Colonic mucosa (tissue), 4 donors: Measurements from ENCODE around the gene MTA1. TPM values are rescaled to one million over a fixed set of nuclear protein-coding genes. Genes with fewer than 3 reads are reported as not detected.
A peak's percentile ranks its signal among the peaks of the same experiment; 100 is the strongest.

Experiments used
- DNase-seq: peaks from one replicate; pipeline ENCODE4 v3.0.0-alpha.2; 2020
- H3K27ac ChIP-seq: fragments of 200-600 bp; one replicate; pipeline ENCODE4 v1.8.0; 2021
- H3K27me3 ChIP-seq: fragments of 200-600 bp; one replicate; pipeline ENCODE4 v1.8.0; 2021
- H3K36me3 ChIP-seq: fragments of 200-600 bp; one replicate; pipeline ENCODE4 v1.8.0; 2021
- H3K4me1 ChIP-seq: fragments of 200-600 bp; one replicate; pipeline ENCODE4 v1.8.0; 2021; ENCODE audit warnings: mild to moderate bottlenecking
- H3K4me3 ChIP-seq: fragments of 200-600 bp; one replicate; pipeline ENCODE4 v1.8.0; 2021
- H3K9ac ChIP-seq, 2 donors: one replicate each; pipeline ENCODE4 v1.7.0; 2013; ENCODE audit warnings: control low read depth in 2 of 2, low read depth in 2 of 2, low read length in 2 of 2
- H3K9me3 ChIP-seq: fragments of 200-600 bp; one replicate; pipeline ENCODE4 v1.8.0; 2021
- intact Hi-C: fragments of 100-400 bp; cut with DNase I; formaldehyde crosslinking; loops from one replicate; pipeline ENCODE4 v1.14.1; 2022
- total RNA-seq, 2 donors: library from RNA; stranded (reverse); fragmentation: NEBNext Ultra II Directional in 1 of 2; extraction: Animal tissue kit (Norgen Biotek cat#: 25700) in 1 of 2; gene quantifications; one replicate each; pipeline ENCODE4 v1.2.1, GENCODE V29; 2021
- TF ChIP-seq, protein P1 (sequence below): fragments of 200-600 bp; IDR thresholded peaks from one replicate; pipeline ENCODE4 v1.8.0; 2022; ENCODE audit warnings: antibody characterized with exemption, mild to moderate bottlenecking
- donor health status: healthy.
- donor health status: DM: no; HTN: no; CAD: no.
- donor health status: DM: no; HTN: no; CAD: no.

The MTA1 gene
- total RNA-seq, 2 donors from 2014 or later, result 47.0 to 90.2 TPM

- Histone ChIP-seq H3K36me3 (no peaks in the 10 kb centered on the region), H3K27ac (no peak overlapping the region), H3K27me3 (no peaks in the 10 kb centered on the region), H3K9me3 (no peaks in the 10 kb centered on the region), H3K4me1 (no peaks in the 10 kb centered on the region), H3K9ac (no peak overlapping the region), H3K4me3 (no peak overlapping the region)
- intact Hi-C loops, result no loop called here
- no peak for DNase-seq
- TF ChIP-seq, protein P1, sequence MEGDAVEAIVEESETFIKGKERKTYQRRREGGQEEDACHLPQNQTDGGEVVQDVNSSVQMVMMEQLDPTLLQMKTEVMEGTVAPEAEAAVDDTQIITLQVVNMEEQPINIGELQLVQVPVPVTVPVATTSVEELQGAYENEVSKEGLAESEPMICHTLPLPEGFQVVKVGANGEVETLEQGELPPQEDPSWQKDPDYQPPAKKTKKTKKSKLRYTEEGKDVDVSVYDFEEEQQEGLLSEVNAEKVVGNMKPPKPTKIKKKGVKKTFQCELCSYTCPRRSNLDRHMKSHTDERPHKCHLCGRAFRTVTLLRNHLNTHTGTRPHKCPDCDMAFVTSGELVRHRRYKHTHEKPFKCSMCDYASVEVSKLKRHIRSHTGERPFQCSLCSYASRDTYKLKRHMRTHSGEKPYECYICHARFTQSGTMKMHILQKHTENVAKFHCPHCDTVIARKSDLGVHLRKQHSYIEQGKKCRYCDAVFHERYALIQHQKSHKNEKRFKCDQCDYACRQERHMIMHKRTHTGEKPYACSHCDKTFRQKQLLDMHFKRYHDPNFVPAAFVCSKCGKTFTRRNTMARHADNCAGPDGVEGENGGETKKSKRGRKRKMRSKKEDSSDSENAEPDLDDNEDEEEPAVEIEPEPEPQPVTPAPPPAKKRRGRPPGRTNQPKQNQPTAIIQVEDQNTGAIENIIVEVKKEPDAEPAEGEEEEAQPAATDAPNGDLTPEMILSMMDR, result no peak
Measured at GRCh38 chr14:105393151-105393550, 26.5 kb upstream of the MTA1 start.

DNA sequence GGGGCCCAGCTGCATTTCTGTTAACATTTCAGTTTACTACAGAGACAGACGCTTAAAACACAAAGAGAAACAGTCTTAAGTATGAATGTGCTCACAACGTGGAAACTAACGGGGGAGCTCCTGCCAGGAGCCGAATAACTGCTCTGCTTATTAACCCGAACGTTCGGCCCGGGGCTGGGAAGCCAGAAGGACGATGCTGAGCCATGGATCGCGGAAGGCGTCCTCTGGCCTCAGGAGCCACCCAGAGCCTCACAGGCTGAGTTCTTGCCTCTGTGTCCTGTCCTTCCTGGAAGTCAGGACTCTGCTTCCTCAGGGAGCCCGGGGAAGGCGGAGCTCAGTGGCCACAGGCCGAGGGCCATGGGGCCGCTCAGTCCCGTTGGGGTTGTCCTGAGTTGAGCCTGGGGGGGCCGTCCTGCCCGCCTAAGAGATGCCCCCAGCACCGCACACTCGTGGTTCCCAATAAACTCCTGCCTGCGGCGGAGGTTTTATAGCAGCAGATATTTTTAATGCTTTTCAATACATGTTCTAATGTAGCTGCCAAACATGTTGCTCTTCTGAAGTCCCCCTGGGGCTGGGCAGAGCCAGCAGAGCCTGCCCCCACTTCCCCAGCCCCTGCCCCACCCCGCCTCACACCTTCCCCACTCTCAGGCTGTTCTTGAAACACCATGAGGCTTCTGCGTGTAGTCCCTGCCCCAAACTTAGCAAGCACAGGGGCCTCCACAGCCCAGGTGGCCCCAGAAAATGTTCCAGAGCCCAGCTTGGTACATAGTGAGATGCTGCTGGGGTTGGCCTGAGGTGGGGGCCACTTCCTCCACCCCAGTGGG lies 24.7 kb upstream of the MTA1 start:
- H3K27ac ChIP-seq, result no peak overlapping the region
- H3K9me3 ChIP-seq, result no peaks in the 10 kb centered on the region
- no peak for DNase-seq
- TF ChIP-seq, protein P1, result no peak
- intact Hi-C loops, result no loop called here
- H3K27me3 ChIP-seq, result no peaks in the 10 kb centered on the region
- no peaks in the 10 kb centered on the region for H3K36me3 ChIP-seq
- H3K9ac ChIP-seq, result no peak overlapping the region
- no peak overlapping the region for H3K4me3 ChIP-seq
- peaks cover 4% of the 10 kb centered on the region for H3K4me1 ChIP-seq

DNA sequence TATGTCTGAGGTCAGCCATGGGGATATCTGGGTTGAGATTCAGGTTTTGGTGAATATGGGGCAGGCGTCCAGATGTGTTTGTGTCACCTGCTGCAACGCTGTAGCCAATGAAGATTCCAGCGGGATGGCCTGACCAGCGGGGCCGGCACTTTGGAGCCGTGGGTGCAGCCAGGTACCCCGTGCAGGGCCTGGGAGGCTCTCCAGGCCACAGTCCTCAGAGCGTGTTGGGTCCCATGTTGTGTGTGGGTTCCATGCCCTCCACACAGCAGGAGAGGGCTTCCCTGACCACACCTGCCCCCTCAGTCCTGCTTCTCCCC lies 24.1 kb upstream of the MTA1 start:
- Histone ChIP-seq H3K27ac (no peak overlapping the region), H3K27me3 (no peaks in the 10 kb centered on the region), H3K4me1 (peaks cover 4% of the 10 kb centered on the region), H3K4me3 (no peak overlapping the region), H3K9me3 (no peaks in the 10 kb centered on the region), H3K36me3 (no peaks in the 10 kb centered on the region), H3K9ac (no peak overlapping the region)
- DNase-seq, result no peak
- TF ChIP-seq, protein P1, result no peak
- intact Hi-C loops, result no loop called here

- H3K36me3 ChIP-seq, result no peaks in the 10 kb centered on the region
- peaks cover 4% of the 10 kb centered on the region for H3K4me1 ChIP-seq
- peak overlapping the region; percentile 74 for H3K4me3 ChIP-seq
- no peaks in the 10 kb centered on the region for H3K9me3 ChIP-seq
- intact Hi-C loops, result no loop called here
- no peak for DNase-seq
- no peak overlapping the region for H3K27ac ChIP-seq
- TF ChIP-seq, protein P1, result no peak
- H3K9ac ChIP-seq, result peak overlapping the region in 1 of 2 donors; percentile 72
- no peaks in the 10 kb centered on the region for H3K27me3 ChIP-seq
Measured at GRCh38 chr14:105397350-105397931, 22.2 kb upstream of the MTA1 start.

DNA sequence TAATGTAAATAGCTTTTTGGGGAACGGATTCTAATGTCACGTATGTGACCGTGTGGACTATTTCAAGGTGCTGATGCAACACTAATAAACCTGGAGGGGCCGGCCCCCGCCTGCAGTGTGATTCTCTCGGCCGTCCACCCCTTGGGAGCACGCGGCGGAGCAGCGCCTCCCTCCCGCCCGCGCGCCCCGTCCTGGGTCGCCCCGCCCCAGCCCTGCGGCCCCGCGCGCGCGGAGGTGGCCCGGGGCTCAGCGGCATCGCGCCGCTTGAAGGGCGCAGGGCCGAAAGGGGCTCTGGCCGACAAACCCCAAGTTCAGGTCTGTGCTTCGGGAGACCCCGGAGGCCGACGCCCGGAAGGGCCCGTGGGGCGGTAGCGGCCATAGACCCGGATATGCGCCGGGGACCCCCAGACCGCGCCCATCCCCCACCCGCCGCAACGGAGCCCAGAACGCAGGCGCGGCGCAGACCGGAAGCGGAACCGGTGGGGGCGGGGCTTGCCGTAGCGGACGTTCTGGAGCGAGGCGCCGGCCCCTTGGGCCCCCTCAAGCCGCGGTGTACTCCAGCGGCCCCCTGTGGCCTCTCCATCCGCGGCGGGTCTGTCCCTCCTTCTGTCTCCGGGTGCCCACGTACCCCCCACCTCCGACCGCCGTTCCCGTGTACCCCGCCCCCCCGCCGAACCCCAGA lies 21.4 kb upstream of the MTA1 start, which contains the start of gene TEX22:
TSS of gene TEX22 (plus strand) at position 495 of the 682 bp plus-strand sequence. CDS start 803 bp downstream, outside the sequence.
- Histone ChIP-seq H3K27me3 (no peaks in the 10 kb centered on the region), H3K36me3 (no peaks in the 10 kb centered on the region), H3K27ac (peak within 1 kb of the TSS; percentile 73), H3K9ac (peak within 1 kb of the TSS; percentile 72 to 94), H3K9me3 (no peaks in the 10 kb centered on the region), H3K4me3 (peak within 1 kb of the TSS; percentile 74), H3K4me1 (peaks cover 4% of the 10 kb centered on the region)
- intact Hi-C loops, result no loop called here
- peak; percentile 92 for DNase-seq
- TF ChIP-seq, protein P1, result no peak
